ENCODE data around the gene MOB2.

Gene MOB2

GRCh38 chr11:1445741-1446445 lies 40.7 kb downstream of the MOB2 start:
- H2BK12ac ChIP-seq (ENCODE audit: low read length), result no peak overlapping the region
- no CpG with 5 or more reads among the region's 30 CpGs for WGBS, 2 donors (ENCODE audit: extremely low coverage in 2 of 2, insufficient read length in 2 of 2, insufficient replicate concordance in 1 of 2)

GRCh38 chr11:1444823-1445422 lies 41.7 kb downstream of the MOB2 start:
- Histone ChIP-seq H4K91ac (ENCODE audit: low read depth, low read length, poor library complexity) (no peak overlapping the region), H4K8ac (ENCODE audit: low read depth, low read length) (no peak overlapping the region), H3K79me1 (ENCODE audit: low read depth, low read length) (peaks cover 2% of the 10 kb centered on the region), H3K27me3 (ENCODE audit: control insufficient read depth in 3 of 3, insufficient read depth in 3 of 3, low read depth in 1 of 3, low read length in 3 of 3) (no peaks in the 10 kb centered on the region), H2BK12ac (ENCODE audit: low read length) (no peak overlapping the region), H3K4me2 (ENCODE audit: insufficient read depth, low read length, poor library complexity, severe bottlenecking) (no peak overlapping the region), H3K4ac (ENCODE audit: low read length) (no peak overlapping the region), H3K14ac (ENCODE audit: low read length) (no peak overlapping the region), H3K4me3 (ENCODE audit: low read length in 2 of 2) (no peak overlapping the region), H3K36me3 (replicated peaks in 1 of 2; ENCODE audit: control insufficient read depth in 2 of 2, insufficient read depth in 2 of 2, low read length in 2 of 2) (peaks cover 10 to 55% of the 10 kb centered on the region in 2 donors), H3K9ac (ENCODE audit: low read depth, low read length, poor library complexity) (no peak overlapping the region), H3K23ac (ENCODE audit: low read depth, low read length, poor library complexity) (peak overlapping the region; percentile 65), H3K18ac (ENCODE audit: low read length) (no peak overlapping the region), H2AFZ (ENCODE audit: low read length) (no peak overlapping the region), H2BK5ac (ENCODE audit: low read length) (no peak overlapping the region), H3K27ac (replicated peaks; ENCODE audit: low read length) (no peak overlapping the region), H2BK15ac (ENCODE audit: low read length) (no peak overlapping the region), H2AK5ac (ENCODE audit: low read depth, low read length) (no peak overlapping the region), H2BK120ac (ENCODE audit: low read depth, low read length) (no peak overlapping the region), H3K4me1 (ENCODE audit: control insufficient read depth in 2 of 2, insufficient read depth in 1 of 2, low read depth in 1 of 2, low read length in 2 of 2) (peaks cover 0 to 5% of the 10 kb centered on the region in 2 donors), H3K9me3 (replicated peaks in 1 of 2; ENCODE audit: control insufficient read depth in 2 of 2, insufficient read depth in 1 of 2, low read depth in 1 of 2, low read length in 2 of 2) (no peaks in the 10 kb centered on the region)
- no CpG with 5 or more reads among the region's 32 CpGs for WGBS, 2 donors (ENCODE audit: extremely low coverage in 2 of 2, insufficient read length in 2 of 2, insufficient replicate concordance in 1 of 2)
- DNase-seq (ENCODE audit: low spot score), result no peak

More at GRCh38 chr11:1445741-1446445, 40.7 kb downstream of the MOB2 start:
- no peak overlapping the region for H3K9ac ChIP-seq (ENCODE audit: low read depth, low read length, poor library complexity)
- H2BK5ac ChIP-seq (ENCODE audit: low read length), result no peak overlapping the region
- no peak overlapping the region for H3K4me3 ChIP-seq (ENCODE audit: low read length in 2 of 2)
- H3K27ac ChIP-seq (replicated peaks; ENCODE audit: low read length), result no peak overlapping the region
- H3K4me1 ChIP-seq (ENCODE audit: control insufficient read depth in 2 of 2, insufficient read depth in 1 of 2, low read depth in 1 of 2, low read length in 2 of 2), result peaks cover 0 to 5% of the 10 kb centered on the region in 2 donors
- no peak overlapping the region for H4K91ac ChIP-seq (ENCODE audit: low read depth, low read length, poor library complexity)
- H3K18ac ChIP-seq (ENCODE audit: low read length), result no peak overlapping the region
- peaks cover 10 to 59% of the 10 kb centered on the region in 2 donors for H3K36me3 ChIP-seq (replicated peaks in 1 of 2; ENCODE audit: control insufficient read depth in 2 of 2, insufficient read depth in 2 of 2, low read length in 2 of 2)
- peak overlapping the region; percentile 65 for H3K23ac ChIP-seq (ENCODE audit: low read depth, low read length, poor library complexity)
- H2AK5ac ChIP-seq (ENCODE audit: low read depth, low read length), result no peak overlapping the region
- H2BK120ac ChIP-seq (ENCODE audit: low read depth, low read length), result no peak overlapping the region
- no peak overlapping the region for H2BK15ac ChIP-seq (ENCODE audit: low read length)
- no peaks in the 10 kb centered on the region for H3K9me3 ChIP-seq (replicated peaks in 1 of 2; ENCODE audit: control insufficient read depth in 2 of 2, insufficient read depth in 1 of 2, low read depth in 1 of 2, low read length in 2 of 2)
- H2AFZ ChIP-seq (ENCODE audit: low read length), result no peak overlapping the region
- peaks cover 2% of the 10 kb centered on the region for H3K79me1 ChIP-seq (ENCODE audit: low read depth, low read length)
- peak overlapping the region; percentile 47 for H3K14ac ChIP-seq (ENCODE audit: low read length)
- no peaks in the 10 kb centered on the region for H3K27me3 ChIP-seq (ENCODE audit: control insufficient read depth in 3 of 3, insufficient read depth in 3 of 3, low read depth in 1 of 3, low read length in 3 of 3)
- H3K4me2 ChIP-seq (ENCODE audit: insufficient read depth, low read length, poor library complexity, severe bottlenecking), result no peak overlapping the region
- H3K4ac ChIP-seq (ENCODE audit: low read length), result no peak overlapping the region
- DNase-seq (ENCODE audit: low spot score), result no peak
- no peak overlapping the region for H4K8ac ChIP-seq (ENCODE audit: low read depth, low read length)

- Histone ChIP-seq H3K9ac (ENCODE audit: low read depth, low read length, poor library complexity) (no peak overlapping the region), H2BK15ac (ENCODE audit: low read length) (no peak overlapping the region), H3K4ac (ENCODE audit: low read length) (no peak overlapping the region), H2BK12ac (ENCODE audit: low read length) (no peak overlapping the region), H3K4me3 (ENCODE audit: low read length in 2 of 2) (no peak overlapping the region), H3K79me1 (ENCODE audit: low read depth, low read length) (no peaks in the 10 kb centered on the region), H4K91ac (ENCODE audit: low read depth, low read length, poor library complexity) (no peak overlapping the region), H3K27ac (replicated peaks; ENCODE audit: low read length) (no peak overlapping the region), H3K4me1 (ENCODE audit: control insufficient read depth in 2 of 2, insufficient read depth in 1 of 2, low read depth in 1 of 2, low read length in 2 of 2) (peaks cover 0 to 5% of the 10 kb centered on the region in 2 donors), H3K14ac (ENCODE audit: low read length) (no peak overlapping the region), H3K27me3 (ENCODE audit: control insufficient read depth in 3 of 3, insufficient read depth in 3 of 3, low read depth in 1 of 3, low read length in 3 of 3) (no peaks in the 10 kb centered on the region), H2AK5ac (ENCODE audit: low read depth, low read length) (no peak overlapping the region), H3K36me3 (replicated peaks in 1 of 2; ENCODE audit: control insufficient read depth in 2 of 2, insufficient read depth in 2 of 2, low read length in 2 of 2) (peaks cover 10 to 54% of the 10 kb centered on the region in 2 donors), H3K9me3 (replicated peaks in 1 of 2; ENCODE audit: control insufficient read depth in 2 of 2, insufficient read depth in 1 of 2, low read depth in 1 of 2, low read length in 2 of 2) (no peaks in the 10 kb centered on the region), H4K8ac (ENCODE audit: low read depth, low read length) (no peak overlapping the region), H2BK120ac (ENCODE audit: low read depth, low read length) (no peak overlapping the region), H2AFZ (ENCODE audit: low read length) (no peak overlapping the region), H3K4me2 (ENCODE audit: insufficient read depth, low read length, poor library complexity, severe bottlenecking) (no peak overlapping the region), H3K18ac (ENCODE audit: low read length) (no peak overlapping the region), H2BK5ac (ENCODE audit: low read length) (no peak overlapping the region), H3K23ac (ENCODE audit: low read depth, low read length, poor library complexity) (peak overlapping the region; percentile 65)
- no peak for DNase-seq (ENCODE audit: low spot score)
- WGBS, 2 donors (ENCODE audit: extremely low coverage in 2 of 2, insufficient read length in 2 of 2, insufficient replicate concordance in 1 of 2), result no CpG with 5 or more reads among the region's 11 CpGs
Measured at GRCh38 chr11:1444321-1444720, 42.3 kb downstream of the MOB2 start.

GRCh38 chr11:1443737-1444136 lies 42.8 kb downstream of the MOB2 start:
- Histone ChIP-seq H3K18ac (ENCODE audit: low read length) (no peak overlapping the region), H2BK12ac (ENCODE audit: low read length) (no peak overlapping the region), H4K91ac (ENCODE audit: low read depth, low read length, poor library complexity) (no peak overlapping the region), H3K4me1 (ENCODE audit: control insufficient read depth in 2 of 2, insufficient read depth in 1 of 2, low read depth in 1 of 2, low read length in 2 of 2) (peaks cover 0 to 5% of the 10 kb centered on the region in 2 donors), H2BK15ac (ENCODE audit: low read length) (no peak overlapping the region), H2BK5ac (ENCODE audit: low read length) (no peak overlapping the region), H2AFZ (ENCODE audit: low read length) (no peak overlapping the region), H3K79me1 (ENCODE audit: low read depth, low read length) (no peaks in the 10 kb centered on the region), H3K23ac (ENCODE audit: low read depth, low read length, poor library complexity) (no peak overlapping the region), H3K9ac (ENCODE audit: low read depth, low read length, poor library complexity) (no peak overlapping the region), H3K4me2 (ENCODE audit: insufficient read depth, low read length, poor library complexity, severe bottlenecking) (no peak overlapping the region), H3K27ac (replicated peaks; ENCODE audit: low read length) (no peak overlapping the region), H3K36me3 (replicated peaks in 1 of 2; ENCODE audit: control insufficient read depth in 2 of 2, insufficient read depth in 2 of 2, low read length in 2 of 2) (peaks cover 10 to 49% of the 10 kb centered on the region in 2 donors), H4K8ac (ENCODE audit: low read depth, low read length) (no peak overlapping the region), H2BK120ac (ENCODE audit: low read depth, low read length) (no peak overlapping the region), H2AK5ac (ENCODE audit: low read depth, low read length) (no peak overlapping the region), H3K27me3 (ENCODE audit: control insufficient read depth in 3 of 3, insufficient read depth in 3 of 3, low read depth in 1 of 3, low read length in 3 of 3) (no peaks in the 10 kb centered on the region), H3K14ac (ENCODE audit: low read length) (peak overlapping the region; percentile 25), H3K4ac (ENCODE audit: low read length) (no peak overlapping the region), H3K4me3 (ENCODE audit: low read length in 2 of 2) (peak overlapping the region in 1 of 2 donors; percentile 1), H3K9me3 (replicated peaks in 1 of 2; ENCODE audit: control insufficient read depth in 2 of 2, insufficient read depth in 1 of 2, low read depth in 1 of 2, low read length in 2 of 2) (no peaks in the 10 kb centered on the region)
- no peak for DNase-seq (ENCODE audit: low spot score)
- no CpG with 5 or more reads among the region's 9 CpGs for WGBS, 2 donors (ENCODE audit: extremely low coverage in 2 of 2, insufficient read length in 2 of 2, insufficient replicate concordance in 1 of 2)
